ENCODE measurements around the gene HHATL.

DNA sequence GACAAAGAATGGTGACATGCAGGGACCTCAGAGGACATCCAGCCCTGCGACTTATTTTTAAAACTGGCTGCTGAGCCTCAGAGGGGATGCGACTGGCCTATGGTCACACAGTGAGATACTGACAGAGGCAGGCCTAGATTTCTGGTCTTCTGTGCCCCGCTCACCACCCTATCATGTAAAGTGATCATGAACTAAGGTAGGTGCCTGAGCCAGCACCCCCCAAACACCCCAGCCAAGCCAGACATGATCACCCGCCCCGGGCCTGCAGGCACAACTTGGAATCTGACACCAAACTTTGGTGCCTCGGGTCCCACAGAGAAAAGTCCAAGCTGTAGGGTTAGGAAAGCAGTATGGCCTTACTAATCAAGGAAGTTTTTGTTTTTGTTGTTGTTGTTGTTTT is 33.9 kb upstream of the HHATL start:
- TF ChIP-seq GATA2 (IDR thresholded peaks at IDR 0.05; ENCODE audit: low read depth, low read length) (no peak), GATA3 (IDR thresholded peaks at IDR 0.05; ENCODE audit: low read depth, low read length) (no peak)

Data from SH-SY5Y (cell line).